CD4-positive, alpha-beta T cell treated with Interferon alpha-2 for 1 hour (primary cell): ENCODE data around the gene GPI.
"Not testable (repeated sequence)": the region's sequence is repeated elsewhere in the genome, so short reads cannot be mapped to it uniquely, and the experiment has no call there.

ENCODE experiments used
- DNase-seq, 2 donors: peaks; one replicate each; pipeline ENCODE4 v3.0.0-alpha.2; 2020 to 2022

Gene GPI

DNA sequence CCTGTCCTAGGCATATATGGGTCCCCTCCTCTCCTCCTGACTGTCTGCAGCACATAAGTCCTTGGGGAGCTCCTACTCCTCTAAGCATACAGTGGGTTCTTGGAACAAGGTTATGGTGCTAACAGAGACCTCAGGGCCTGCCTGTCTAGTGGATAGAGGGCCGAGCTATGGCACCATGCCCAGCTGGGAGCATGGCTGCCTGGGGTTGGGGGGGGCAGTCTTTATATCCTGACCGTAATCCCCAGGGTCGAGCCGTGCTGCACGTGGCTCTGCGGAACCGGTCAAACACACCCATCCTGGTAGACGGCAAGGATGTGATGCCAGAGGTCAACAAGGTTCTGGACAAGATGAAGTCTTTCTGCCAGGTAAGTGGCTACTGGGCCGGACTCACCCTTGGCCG, 3.3 kb downstream of the GPI start:
- DNase-seq: no peak

DNA sequence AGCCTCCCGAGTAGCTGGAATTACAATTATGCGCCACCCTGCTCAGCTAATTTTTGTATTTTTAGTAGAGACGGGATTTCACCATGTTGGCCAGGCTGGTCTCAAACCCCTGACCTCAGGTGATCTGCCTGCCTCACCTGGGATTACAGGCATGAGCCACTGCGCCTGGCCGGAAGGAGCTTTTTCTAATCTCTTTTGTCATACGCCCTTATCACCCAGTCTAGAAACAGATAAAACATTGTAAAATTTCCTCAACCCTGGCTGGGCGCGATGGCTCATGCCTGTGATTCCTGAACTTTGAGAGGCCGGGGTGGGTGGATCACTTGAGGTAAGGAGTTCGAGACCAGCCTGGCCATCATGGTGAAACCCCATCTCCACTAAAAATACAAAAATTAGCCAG, 4.2 kb downstream of the GPI start:
- not testable (repeated sequence) for DNase-seq

DNA sequence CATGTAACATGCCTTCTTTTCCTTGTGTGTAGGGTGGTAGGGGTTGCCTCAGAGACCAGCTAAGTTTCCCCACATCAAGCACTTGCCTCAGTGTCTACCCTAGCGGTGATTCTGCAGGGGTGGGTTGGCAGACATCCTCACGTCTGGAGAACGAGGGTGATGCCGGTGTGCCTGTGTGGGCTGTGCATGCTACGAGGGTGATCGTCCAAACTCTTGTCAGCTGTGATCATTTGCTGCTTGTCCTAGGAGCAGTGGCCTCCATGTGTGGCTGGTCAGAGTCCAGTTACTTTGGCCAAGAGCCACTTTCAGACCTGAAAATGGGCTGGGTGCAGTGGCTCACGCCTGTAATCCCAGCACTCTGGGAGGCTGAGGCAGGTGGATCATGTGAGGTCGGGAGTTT, 5.1 kb downstream of the GPI start:
- DNase-seq: no peak

DNA sequence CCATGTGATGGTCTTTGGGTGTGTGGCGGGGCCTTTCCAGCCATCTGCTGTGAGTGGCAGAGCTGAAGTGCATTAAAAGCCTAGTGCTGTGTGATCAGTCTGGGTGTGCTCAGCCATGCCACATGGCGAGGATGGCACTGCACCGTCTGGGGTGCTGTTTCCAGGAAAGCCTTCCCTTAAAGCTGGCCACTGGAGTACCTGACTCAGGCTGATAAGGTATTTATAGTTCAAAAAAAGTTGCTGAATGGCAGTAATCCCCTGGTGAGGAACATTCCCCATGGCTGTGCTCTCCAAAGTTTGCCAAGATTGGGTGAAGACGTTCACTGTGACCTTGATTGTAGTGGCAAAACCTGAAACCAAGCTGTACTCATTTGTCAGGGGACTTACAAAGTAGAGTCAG, 6.0 kb downstream of the GPI start:
- DNase-seq: no peak

DNA sequence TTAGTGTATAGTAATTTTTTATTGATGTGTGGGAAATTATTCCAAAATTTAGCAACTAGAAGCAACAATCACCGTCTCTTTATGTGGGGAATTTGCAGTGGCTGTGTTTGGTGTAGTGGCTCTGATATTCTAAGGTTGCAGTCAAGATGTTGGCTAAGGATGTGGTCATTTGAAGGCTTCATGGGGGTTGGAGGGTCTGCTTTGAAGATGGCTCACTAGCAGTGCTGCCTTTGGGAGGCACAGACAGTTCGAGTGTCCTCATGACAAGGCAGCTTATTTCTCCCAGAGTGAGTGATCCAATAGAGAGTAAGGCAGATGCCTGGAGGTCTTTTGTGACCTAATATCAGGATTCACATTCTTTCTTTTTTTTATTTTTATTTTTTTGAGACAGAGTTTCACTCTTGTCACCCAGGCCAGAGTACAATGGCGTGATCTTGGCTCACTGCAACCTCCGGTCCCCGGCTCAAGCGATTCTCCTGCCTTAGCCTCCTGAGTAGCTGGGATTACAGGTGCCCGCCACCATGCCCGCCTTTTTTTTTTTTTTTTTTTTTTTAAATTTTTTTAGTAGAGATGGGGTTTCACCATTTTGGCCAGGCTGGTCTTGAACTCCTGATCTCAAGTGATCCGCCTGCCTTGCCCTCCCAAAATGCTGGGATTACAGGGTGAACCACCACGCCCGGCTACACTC, 8.7 kb downstream of the GPI start:
- no peak for DNase-seq

DNA sequence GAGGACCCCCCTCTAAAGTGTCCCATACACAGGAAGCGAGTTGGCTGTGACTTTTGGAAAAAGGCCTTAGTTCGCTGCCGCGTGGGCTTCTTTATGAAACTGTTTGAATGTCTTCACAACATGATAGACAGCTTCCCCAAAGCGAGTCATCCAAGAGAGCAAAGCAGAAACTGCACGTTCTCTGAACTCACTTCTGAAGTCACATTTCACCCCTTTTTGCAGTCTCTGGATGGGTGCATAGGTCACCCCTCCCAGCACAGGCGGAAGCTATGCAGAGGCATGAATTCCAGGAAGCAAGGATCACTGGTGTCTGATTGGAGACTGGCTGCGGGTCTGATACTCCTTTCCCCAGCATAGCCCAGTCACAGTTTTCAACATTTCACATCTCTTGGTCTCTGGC, 10.6 kb downstream of the GPI start:
- no peak for DNase-seq

DNA sequence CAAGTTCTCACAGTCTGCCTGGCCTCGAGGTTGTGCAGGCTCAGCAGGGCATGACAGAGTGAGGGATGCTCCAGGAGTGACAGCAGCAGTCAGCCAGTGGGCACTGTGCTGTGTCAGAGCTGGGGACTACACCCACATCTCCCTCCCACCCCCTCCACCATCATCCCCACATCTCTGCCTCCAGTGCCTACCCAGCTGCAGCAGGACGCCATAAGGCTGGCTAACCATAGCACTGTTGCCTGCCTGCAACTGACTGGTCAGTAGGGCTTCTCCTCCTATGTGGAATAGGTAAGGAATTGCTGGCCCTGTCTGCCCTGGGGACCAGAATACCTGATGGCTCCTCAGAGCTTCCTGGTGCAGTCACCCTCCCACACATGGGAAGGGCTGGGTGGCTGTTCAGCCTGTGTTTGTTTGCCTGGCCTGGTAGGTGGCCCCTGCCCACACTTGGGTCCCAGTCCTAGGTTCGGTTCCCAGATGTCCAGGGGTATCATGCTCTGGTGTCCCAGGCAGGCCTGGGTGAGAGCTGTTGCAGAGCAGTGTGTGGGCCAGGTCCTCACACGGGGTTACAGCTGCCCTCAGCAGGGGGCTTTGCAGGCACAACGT, 15.7 kb downstream of the GPI start:
- DNase-seq: no peak

DNA sequence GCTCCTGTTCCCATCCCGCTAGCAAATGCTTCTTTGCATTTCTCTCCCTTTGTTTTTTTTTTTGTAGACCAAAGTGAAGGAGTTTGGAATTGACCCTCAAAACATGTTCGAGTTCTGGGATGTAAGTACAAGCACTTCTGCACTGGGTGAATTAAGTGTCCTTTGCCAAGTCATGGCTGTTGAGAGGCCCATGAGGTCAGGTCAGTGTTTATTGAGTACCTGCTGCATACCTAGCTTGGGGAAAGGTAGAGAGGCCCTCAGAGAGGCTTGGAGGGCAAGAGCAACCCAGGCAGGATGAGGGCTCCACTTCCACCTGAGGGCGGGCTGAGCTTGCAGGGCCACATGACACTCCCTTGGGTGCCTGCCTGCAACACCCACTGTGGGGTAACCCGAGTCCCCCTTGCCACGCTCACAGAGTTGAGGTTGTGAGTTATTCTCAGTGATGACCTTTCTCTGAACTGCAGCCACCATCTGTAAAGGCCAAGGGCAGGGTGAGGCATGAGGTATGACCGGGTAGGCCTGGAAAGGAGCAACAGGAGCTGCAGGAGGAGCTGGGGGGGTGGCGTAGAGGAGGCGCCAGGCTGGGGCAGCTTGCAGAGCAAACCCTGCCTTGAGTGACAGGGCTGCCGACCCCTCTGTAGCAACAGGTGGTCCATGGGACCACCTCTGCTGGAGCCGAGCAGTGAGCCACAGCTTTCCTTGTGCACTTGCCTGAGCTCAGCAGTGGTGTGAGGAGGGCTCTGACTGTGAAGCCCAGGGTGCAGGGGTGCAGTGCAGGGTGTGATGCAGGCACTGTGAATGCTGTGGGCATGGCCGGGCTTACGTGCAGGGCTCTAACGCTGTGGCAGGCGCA, 16.6 kb downstream of the GPI start:
- DNase-seq: no peak

- no peak for DNase-seq
Observed at GRCh38 chr19:34382471-34382870, 17.5 kb downstream of the GPI start.

GRCh38 chr19:34383599-34383998, 18.6 kb downstream of the GPI start:
- no peak for DNase-seq

GRCh38 chr19:34386645-34387445, 21.8 kb downstream of the GPI start:
- no peak for DNase-seq

- no peak for DNase-seq
Observed at GRCh38 chr19:34387446-34387810, 22.4 kb downstream of the GPI start.

DNA sequence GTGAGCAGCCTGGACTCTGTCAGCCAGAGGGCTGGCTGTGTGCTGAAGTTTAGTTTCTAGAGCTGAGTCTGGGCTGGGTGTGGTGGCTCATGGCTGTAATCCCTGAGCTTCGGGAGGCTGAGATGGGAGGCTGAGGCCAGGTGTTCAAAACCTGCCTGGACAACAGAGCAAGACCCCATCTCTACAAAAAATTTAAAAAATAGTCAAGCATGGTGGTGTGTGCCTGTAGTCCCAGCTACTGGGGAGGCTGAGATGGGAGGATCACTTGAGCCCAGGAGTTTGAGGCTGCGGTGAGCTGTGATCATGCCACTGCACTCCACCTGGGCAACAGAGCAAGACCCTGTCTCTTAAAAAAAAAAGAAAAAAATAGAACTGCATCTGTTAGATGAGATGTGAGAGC, 23.7 kb downstream of the GPI start:
- not testable (repeated sequence) for DNase-seq

GRCh38 chr19:34391813-34392212, 26.8 kb downstream of the GPI start:
- no peak for DNase-seq

GRCh38 chr19:34393031-34393430, 28.0 kb downstream of the GPI start:
- DNase-seq: no peak

GRCh38 chr19:34393629-34394028, 28.6 kb downstream of the GPI start:
- DNase-seq: no peak

DNA sequence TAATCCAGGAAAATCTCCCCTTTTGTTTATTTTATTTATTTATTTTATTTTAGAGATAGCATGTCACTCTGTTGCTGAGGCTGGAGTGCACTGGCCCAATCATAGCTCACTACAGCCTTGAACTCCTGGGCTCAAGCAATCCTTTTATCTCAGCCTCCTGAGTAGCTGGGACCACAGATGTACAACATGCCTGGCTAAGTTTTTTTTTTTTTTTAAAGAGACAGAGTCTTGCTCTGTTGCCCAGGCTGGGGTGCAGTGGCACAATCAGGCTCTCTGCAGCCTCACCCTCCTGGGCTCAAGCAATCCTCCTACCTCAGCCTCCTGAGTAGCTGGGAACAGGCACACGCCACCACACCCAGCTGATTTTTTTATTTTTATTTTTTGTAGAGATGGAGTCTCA, 32.9 kb downstream of the GPI start:
- no peak for DNase-seq

DNA sequence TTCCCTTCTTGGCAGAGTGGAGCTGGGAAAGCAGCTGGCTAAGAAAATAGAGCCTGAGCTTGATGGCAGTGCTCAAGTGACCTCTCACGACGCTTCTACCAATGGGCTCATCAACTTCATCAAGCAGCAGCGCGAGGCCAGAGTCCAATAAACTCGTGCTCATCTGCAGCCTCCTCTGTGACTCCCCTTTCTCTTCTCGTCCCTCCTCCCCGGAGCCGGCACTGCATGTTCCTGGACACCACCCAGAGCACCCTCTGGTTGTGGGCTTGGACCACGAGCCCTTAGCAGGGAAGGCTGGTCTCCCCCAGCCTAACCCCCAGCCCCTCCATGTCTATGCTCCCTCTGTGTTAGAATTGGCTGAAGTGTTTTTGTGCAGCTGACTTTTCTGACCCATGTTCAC, 34.9 kb downstream of the GPI start:
- no peak for DNase-seq

- not testable (repeated sequence) for DNase-seq
Observed at GRCh38 chr19:34400844-34401243, 35.8 kb downstream of the GPI start.

DNA sequence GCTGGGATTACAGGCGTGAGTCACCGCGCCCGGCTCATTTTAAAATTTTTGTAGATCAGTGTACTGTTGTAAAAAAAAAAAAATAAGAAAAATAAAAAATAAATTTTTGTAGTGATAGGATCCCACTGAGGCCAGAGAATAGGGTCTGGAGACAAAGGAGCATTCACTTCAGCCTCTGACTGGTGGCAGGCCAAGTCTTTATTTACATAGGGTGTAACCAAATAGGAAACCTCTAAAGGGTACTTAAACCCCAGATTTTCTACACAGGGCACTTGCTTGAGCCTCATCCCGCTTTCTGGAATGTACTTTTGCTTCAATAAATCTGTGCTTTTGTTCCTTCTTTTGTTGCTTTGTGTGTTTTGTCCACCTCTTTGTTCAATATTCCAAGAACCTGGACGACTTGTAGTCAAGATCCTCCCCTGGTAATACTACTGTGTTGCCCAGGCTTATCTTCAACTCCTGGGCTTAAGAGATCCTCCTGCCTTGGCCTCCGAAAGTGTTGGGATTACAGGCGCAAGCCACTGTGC, 37.1 kb downstream of the GPI start:
- DNase-seq: no peak

DNA sequence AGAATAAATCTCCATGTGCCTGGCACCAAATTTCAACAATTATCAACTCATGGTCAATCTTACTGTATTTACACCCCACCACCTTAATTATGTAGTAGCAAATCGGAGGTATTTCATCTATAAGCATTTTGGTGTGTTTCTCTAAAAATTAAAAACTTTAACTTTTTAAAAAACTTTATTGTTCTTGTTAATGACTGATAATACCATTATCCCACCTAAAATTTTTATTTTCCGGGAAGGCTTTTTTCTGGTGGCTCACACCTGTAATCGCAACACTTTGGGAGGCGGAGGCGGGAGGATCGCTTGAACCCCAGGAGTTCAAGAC, 38.8 kb downstream of the GPI start:
- DNase-seq: no peak

DNA sequence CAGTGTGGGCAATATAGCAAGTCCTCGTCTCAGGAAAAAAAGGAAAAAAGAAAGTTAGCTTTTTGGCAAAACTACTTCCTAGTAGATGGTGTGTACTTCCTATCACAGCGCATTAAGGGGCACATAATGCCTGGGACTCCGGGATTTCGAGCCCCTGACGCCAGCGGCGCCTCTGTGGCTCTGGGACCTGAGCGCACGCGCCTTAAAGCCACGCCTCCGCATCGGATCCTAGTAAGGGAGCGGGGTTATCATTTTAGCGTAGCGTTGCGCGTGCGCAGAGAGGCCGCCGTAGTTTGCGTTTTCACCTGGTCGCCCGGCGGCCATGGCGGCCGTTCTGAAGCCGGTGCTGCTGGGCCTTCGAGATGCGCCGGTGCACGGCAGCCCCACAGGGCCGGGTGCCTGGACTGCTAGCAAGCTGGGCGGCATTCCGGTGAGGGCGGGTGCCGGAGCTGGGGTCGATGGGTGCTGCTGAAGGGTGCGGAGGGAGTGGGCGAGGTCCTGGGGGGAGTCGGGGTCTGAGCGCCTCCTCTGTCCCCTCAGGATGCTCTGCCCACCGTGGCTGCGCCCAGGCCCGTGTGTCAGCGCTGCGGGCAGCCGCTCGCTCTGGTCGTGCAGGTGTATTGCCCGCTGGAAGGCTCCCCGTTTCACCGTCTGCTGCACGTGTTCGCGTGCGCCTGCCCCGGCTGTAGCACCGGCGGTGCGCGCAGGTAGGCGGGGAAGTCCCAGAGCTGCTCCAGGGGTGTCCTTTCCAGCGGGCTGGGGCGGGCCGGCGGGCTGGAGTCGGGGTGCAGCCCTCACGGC, 39.3 kb downstream of the GPI start, which contains the start of gene PDCD2L:
Gene PDCD2L, plus strand, starts transcription at position 291 of the 801 bp plus-strand sequence. Its CDS starts 32 bp downstream, at position 323.
- peak; percentile 91 to 93 for DNase-seq
